Astrocyte (in vitro differentiated cells and primary cell): ENCODE data around the gene OCA2. TPM values are rescaled to one million over a fixed set of nuclear protein-coding genes. Genes with fewer than 3 reads are reported as not detected.

Experiments used
- DNase-seq: peaks from one replicate; pipeline ENCODE4 v3.0.0-alpha.2; 2010; ENCODE audit warnings: low read depth
- FAIRE-seq: peaks from 2 replicates; lab custom pipeline; 2011; peaks lifted over from hg19 to GRCh38; lab: Jason Lieb, UNC
- H2AFZ ChIP-seq: 2 replicates; pipeline ENCODE4 v1.6.0; 2012; ENCODE audit warnings: low read depth, low read length, inconsistent platforms
- H3K27ac ChIP-seq: 2 replicates; pipeline ENCODE4 v1.5.1; 2011; ENCODE audit warnings: low read depth, low read length, inconsistent platforms
- H3K27me3 ChIP-seq: 2 replicates; pipeline ENCODE4 v1.6.0; 2011; ENCODE audit warnings: low read length, inconsistent platforms; ENCODE audit not compliant: insufficient read depth
- H3K36me3 ChIP-seq: 2 replicates; pipeline ENCODE4 v1.5.1; 2011; ENCODE audit warnings: low read length, inconsistent platforms; ENCODE audit not compliant: insufficient read depth
- H3K4me1 ChIP-seq: 2 replicates; pipeline ENCODE4 v1.5.1; 2011; ENCODE audit warnings: low read length, inconsistent platforms; ENCODE audit not compliant: insufficient read depth
- H3K4me2 ChIP-seq: 2 replicates; pipeline ENCODE4 v1.6.0; 2012; ENCODE audit warnings: low read length, inconsistent platforms
- H3K4me3 ChIP-seq: 2 replicates; pipeline ENCODE4 v1.5.1; 2011; ENCODE audit warnings: low read depth, mild to moderate bottlenecking, low read length, inconsistent platforms; ENCODE audit not compliant: insufficient read depth
- H3K79me2 ChIP-seq: 2 replicates; pipeline ENCODE4 v1.6.0; 2012; ENCODE audit warnings: mild to moderate bottlenecking, low read length, inconsistent platforms; ENCODE audit not compliant: insufficient read depth
- H3K9ac ChIP-seq: 2 replicates; pipeline ENCODE4 v1.6.0; 2012; ENCODE audit warnings: mild to moderate bottlenecking, low read length, inconsistent platforms
- H3K9me3 ChIP-seq: 2 replicates; pipeline ENCODE4 v1.5.1; 2012; ENCODE audit warnings: low read depth, mild to moderate bottlenecking, low read length, inconsistent platforms; ENCODE audit not compliant: insufficient read depth
- H4K20me1 ChIP-seq: 2 replicates; pipeline ENCODE4 v1.6.0; 2012; ENCODE audit warnings: low read length, inconsistent platforms; ENCODE audit not compliant: insufficient read depth
- H3K27ac Mint-ChIP-seq: one replicate; pipeline ENCODE4 v1.8.0; 2021; ENCODE audit warnings: mild to moderate bottlenecking, mixed read lengths; ENCODE audit not compliant: unreplicated experiment
- H3K27me3 Mint-ChIP-seq: one replicate; pipeline ENCODE4 v1.8.0; 2021; ENCODE audit warnings: low read depth, mixed read lengths; ENCODE audit not compliant: unreplicated experiment
- H3K36me3 Mint-ChIP-seq: one replicate; pipeline ENCODE4 v1.8.0; 2021; ENCODE audit warnings: low read depth, mixed read lengths; ENCODE audit not compliant: unreplicated experiment
- H3K4me1 Mint-ChIP-seq: one replicate; pipeline ENCODE4 v1.8.0; 2021; ENCODE audit warnings: low read depth, mixed read lengths; ENCODE audit not compliant: unreplicated experiment
- H3K4me3 Mint-ChIP-seq: one replicate; pipeline ENCODE4 v1.8.0; 2021; ENCODE audit warnings: mild to moderate bottlenecking, moderate library complexity, mixed read lengths; ENCODE audit not compliant: unreplicated experiment
- H3K9me3 Mint-ChIP-seq: one replicate; pipeline ENCODE4 v1.8.0; 2021; ENCODE audit warnings: mild to moderate bottlenecking, mixed read lengths; ENCODE audit not compliant: unreplicated experiment
- EZH2 ChIP-seq: IDR thresholded peaks from 2 replicates; pipeline ENCODE4 v1.6.1; 2012; ENCODE audit warnings: mild to moderate bottlenecking, low read length, inconsistent platforms; ENCODE audit not compliant: insufficient read depth
- total RNA-seq: library from RNA; stranded (reverse); gene quantifications from 2 replicates; pipeline ENCODE4 v1.2.1, GENCODE V29; 2021
- TF ChIP-seq, protein P1 (sequence below): IDR thresholded peaks from 2 replicates; pipeline ENCODE4 v1.5.1; 2011; ENCODE audit warnings: low read depth, mild to moderate bottlenecking, inconsistent platforms, low read length, moderate library complexity; ENCODE audit not compliant: insufficient read depth

The OCA2 gene
- total RNA-seq, 1 donor from 2014 or later, result 2.9 TPM

DNA sequence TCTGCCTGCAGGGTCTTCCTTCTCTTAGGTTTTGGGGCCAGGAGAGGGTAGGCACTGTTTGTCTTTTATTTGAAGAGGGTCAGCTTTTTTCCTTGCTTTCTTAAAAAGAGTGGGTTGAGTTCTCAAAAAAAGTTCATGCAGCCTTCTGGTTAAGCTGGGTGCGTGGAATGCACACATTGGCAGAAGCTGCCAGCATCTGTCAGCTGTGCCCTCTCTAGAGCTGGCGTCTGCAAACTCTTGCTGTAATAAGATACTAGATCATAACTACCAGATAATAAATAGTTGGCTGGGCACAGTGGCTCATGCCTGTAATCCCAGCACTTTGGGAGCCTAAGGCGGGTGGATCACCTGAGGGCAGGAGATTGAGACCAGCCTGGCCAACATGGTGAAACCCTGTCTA lies 373.4 kb downstream of the OCA2 start:
- H3K4me3 ChIP-seq, result no peak overlapping the region
- H3K9ac ChIP-seq, result no peak overlapping the region
- Mint-ChIP-seq H3K36me3 (no peaks in the 10 kb centered on the region), H3K4me1 (no peaks in the 10 kb centered on the region), H3K27me3 (peaks cover 11% of the 10 kb centered on the region), H3K9me3 (peaks cover 8% of the 10 kb centered on the region), H3K4me3 (no peak overlapping the region), H3K27ac (no peak overlapping the region)
- TF ChIP-seq EZH2, result no peak
- TF ChIP-seq, protein P1, sequence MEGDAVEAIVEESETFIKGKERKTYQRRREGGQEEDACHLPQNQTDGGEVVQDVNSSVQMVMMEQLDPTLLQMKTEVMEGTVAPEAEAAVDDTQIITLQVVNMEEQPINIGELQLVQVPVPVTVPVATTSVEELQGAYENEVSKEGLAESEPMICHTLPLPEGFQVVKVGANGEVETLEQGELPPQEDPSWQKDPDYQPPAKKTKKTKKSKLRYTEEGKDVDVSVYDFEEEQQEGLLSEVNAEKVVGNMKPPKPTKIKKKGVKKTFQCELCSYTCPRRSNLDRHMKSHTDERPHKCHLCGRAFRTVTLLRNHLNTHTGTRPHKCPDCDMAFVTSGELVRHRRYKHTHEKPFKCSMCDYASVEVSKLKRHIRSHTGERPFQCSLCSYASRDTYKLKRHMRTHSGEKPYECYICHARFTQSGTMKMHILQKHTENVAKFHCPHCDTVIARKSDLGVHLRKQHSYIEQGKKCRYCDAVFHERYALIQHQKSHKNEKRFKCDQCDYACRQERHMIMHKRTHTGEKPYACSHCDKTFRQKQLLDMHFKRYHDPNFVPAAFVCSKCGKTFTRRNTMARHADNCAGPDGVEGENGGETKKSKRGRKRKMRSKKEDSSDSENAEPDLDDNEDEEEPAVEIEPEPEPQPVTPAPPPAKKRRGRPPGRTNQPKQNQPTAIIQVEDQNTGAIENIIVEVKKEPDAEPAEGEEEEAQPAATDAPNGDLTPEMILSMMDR, result no peak
- no peaks in the 10 kb centered on the region for H3K9me3 ChIP-seq
- H3K4me2 ChIP-seq, result no peak overlapping the region
- peaks cover 4% of the 10 kb centered on the region for H3K4me1 ChIP-seq
- no peaks in the 10 kb centered on the region for H3K79me2 ChIP-seq
- FAIRE-seq, result no peak
- H3K36me3 ChIP-seq, result no peaks in the 10 kb centered on the region
- no peaks in the 10 kb centered on the region for H3K27me3 ChIP-seq
- H3K27ac ChIP-seq, result no peak overlapping the region
- DNase-seq, result no peak
- no peaks in the 10 kb centered on the region for H4K20me1 ChIP-seq
- no peak overlapping the region for H2AFZ ChIP-seq

DNA sequence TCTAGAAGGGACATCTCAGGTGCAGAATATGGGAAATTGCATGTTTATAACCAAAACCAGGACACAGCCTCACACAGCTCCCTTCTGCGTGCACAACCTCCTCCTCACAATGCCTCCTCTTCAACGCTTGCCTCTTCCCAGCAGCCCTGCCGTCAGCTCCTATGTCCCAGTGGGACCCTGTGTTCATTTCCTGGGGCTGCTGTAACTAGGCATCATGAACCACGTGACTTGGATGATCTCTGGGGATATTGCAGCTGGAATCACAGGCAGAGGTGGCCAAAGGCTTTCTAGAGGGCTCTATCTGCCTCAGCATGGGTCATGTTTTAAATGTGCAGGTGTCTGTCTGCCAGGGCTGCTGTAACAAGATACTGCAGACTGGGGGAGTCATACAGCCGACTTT lies 375.3 kb downstream of the OCA2 start:
- Histone ChIP-seq H2AFZ (no peak overlapping the region), H3K4me1 (no peaks in the 10 kb centered on the region), H4K20me1 (no peaks in the 10 kb centered on the region), H3K79me2 (no peaks in the 10 kb centered on the region), H3K9me3 (no peaks in the 10 kb centered on the region), H3K27me3 (no peaks in the 10 kb centered on the region), H3K27ac (no peak overlapping the region), H3K9ac (no peak overlapping the region), H3K36me3 (no peaks in the 10 kb centered on the region), H3K4me3 (no peak overlapping the region), H3K4me2 (no peak overlapping the region)
- FAIRE-seq (no peak), DNase-seq (no peak)
- peaks cover 4% of the 10 kb centered on the region for H3K9me3 Mint-ChIP-seq
- peaks cover 12% of the 10 kb centered on the region for H3K27me3 Mint-ChIP-seq
- TF ChIP-seq EZH2, result no peak
- TF ChIP-seq, protein P1, result no peak
- H3K4me1 Mint-ChIP-seq, result no peaks in the 10 kb centered on the region
- H3K36me3 Mint-ChIP-seq, result no peaks in the 10 kb centered on the region
- no peak overlapping the region for H3K27ac Mint-ChIP-seq
- no peak overlapping the region for H3K4me3 Mint-ChIP-seq

DNA sequence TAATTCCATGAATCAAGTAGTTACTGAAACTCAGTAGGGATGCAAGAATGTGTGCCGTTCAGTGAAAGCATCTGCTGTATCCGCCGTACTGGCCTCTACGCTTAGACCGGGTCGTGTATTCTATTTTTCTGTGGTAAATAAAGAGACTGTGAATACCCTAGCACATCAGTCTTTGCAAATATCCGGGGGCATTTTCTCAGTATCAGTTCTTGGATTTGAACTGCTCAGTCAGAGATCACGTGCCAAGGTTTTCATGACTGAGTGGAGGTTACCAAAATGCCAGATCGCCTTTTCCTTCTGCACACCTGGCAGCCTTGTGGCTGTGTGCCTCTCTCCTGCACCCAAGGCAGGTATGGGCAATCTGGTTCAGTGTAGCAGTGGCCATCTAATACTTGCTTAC lies 377.0 kb downstream of the OCA2 start:
- no peaks in the 10 kb centered on the region for H3K36me3 Mint-ChIP-seq

More for the DNA sequence above, 377.0 kb downstream of the OCA2 start:
- Histone ChIP-seq H3K79me2 (no peaks in the 10 kb centered on the region), H3K9me3 (peaks cover 8% of the 10 kb centered on the region), H3K27me3 (no peaks in the 10 kb centered on the region), H3K4me1 (no peaks in the 10 kb centered on the region), H3K4me3 (no peak overlapping the region), H2AFZ (no peak overlapping the region), H3K9ac (no peak overlapping the region), H4K20me1 (no peaks in the 10 kb centered on the region), H3K4me2 (no peak overlapping the region), H3K36me3 (no peaks in the 10 kb centered on the region), H3K27ac (no peak overlapping the region)
- TF ChIP-seq, protein P1, result no peak
- TF ChIP-seq EZH2, result no peak
- Mint-ChIP-seq H3K9me3 (peaks cover 9% of the 10 kb centered on the region), H3K4me1 (no peaks in the 10 kb centered on the region), H3K27ac (no peak overlapping the region), H3K27me3 (peaks cover 9% of the 10 kb centered on the region), H3K4me3 (no peak overlapping the region)
- DNase-seq (no peak), FAIRE-seq (no peak)
